Transverse colon (tissue), 4 donors: Measurements from ENCODE around the gene MAPKAPK2. TPM values are rescaled to one million over a fixed set of nuclear protein-coding genes. Genes with fewer than 3 reads are reported as not detected.

ENCODE experiments used
- DNase-seq: peaks from one replicate; pipeline ENCODE4 v3.0.0-alpha.2; 2019
- H3K27ac ChIP-seq, 4 donors: fragments of 200-600 bp; sonication (generic); 2 replicates each; pipeline ENCODE4 v1.5.1; 2016 to 2018; ENCODE audit warnings: inconsistent platforms in 4 of 4
- H3K27me3 ChIP-seq: fragments of 200-600 bp; sonication (generic); 2 replicates; pipeline ENCODE4 v1.5.1; 2017; ENCODE audit warnings: inconsistent platforms
- H3K36me3 ChIP-seq, 4 donors: fragments of 200-600 bp; sonication (generic); 2 replicates each; pipeline ENCODE4 v1.5.1; 2017 to 2019; ENCODE audit warnings: inconsistent platforms in 4 of 4
- H3K4me1 ChIP-seq, 4 donors: fragments of 200-600 bp; sonication (generic); 2 replicates each; pipeline ENCODE4 v1.5.1; 2017 to 2020; ENCODE audit warnings: inconsistent platforms in 4 of 4
- H3K4me3 ChIP-seq, 4 donors: fragments of 200-600 bp; sonication (generic); 1 replicate in 1 of 4; 2 replicates in 3 of 4; pipeline versions ENCODE4 v1.5.1 to v1.6.1; 2017 to 2019; ENCODE audit warnings: inconsistent platforms in 4 of 4
- H3K9me3 ChIP-seq, 2 donors: fragments of 200-600 bp; sonication (generic); 2 replicates each; pipeline ENCODE4 v1.5.1; 2017 to 2019; ENCODE audit warnings: inconsistent platforms in 2 of 2
- CTCF ChIP-seq, 5 experiments: fragments of 200-600 bp in 3 of 5; fragments of 450-650 bp in 2 of 5; sonication (generic) in 3 of 5; IDR thresholded peaks; 1 replicate in 2 of 5; 2 replicates in 3 of 5; pipeline ENCODE4 v1.5.1; 2016 to 2017; ENCODE audit warnings: antibody characterized with exemption in 5 of 5, inconsistent platforms in 3 of 5, mild to moderate bottlenecking in 2 of 5, moderate library complexity in 1 of 5
- EP300 ChIP-seq: sonication (generic); formaldehyde crosslinking; IDR thresholded peaks from one replicate; pipeline ENCODE4 v1.6.1; 2017; ENCODE audit warnings: antibody characterized with exemption, low read depth
- POLR2A ChIP-seq: fragments of 450-650 bp; IDR thresholded peaks from one replicate; pipeline ENCODE4 v1.6.1; 2016; ENCODE audit warnings: antibody characterized with exemption, mild to moderate bottlenecking, moderate library complexity
- POLR2AphosphoS5 ChIP-seq, 3 donors: sonication (generic); formaldehyde crosslinking; IDR thresholded peaks; one replicate each; pipeline ENCODE4 v1.6.1; 2016; ENCODE audit warnings: antibody characterized with exemption in 3 of 3
- WGBS, 2 donors: methylation state at CpG; one replicate each; pipeline ENCODE4 v1.1.5; 2018; ENCODE audit warnings: low coverage in 1 of 2; 5-methylcytosine and 5-hydroxymethylcytosine counted together
- in situ Hi-C, 4 donors: fragments of 200-750 bp; cut with MboI; loops; one replicate each; pipeline versions ENCODE4 v1.15.0 to v1.15.1; 2017; ENCODE audit warnings: low sequenced_read_pairs in 3 of 4, low pct_ligation_motif_present in 1 of 4, low pct_unique_long_range_greater_than_20kb in 1 of 4
- intact Hi-C: fragments of 100-400 bp; cut with DNase I; formaldehyde crosslinking; loops from one replicate; pipeline ENCODE4 v1.15.1; 2023; ENCODE audit warnings: low total_unique reads
- total RNA-seq, 4 donors: library from RNA; depleted of rRNA; stranded (reverse); fragments of >200 nt; gene quantifications; one replicate each; pipeline ENCODE4 v1.1.0, GENCODE V29; 2016

Gene MAPKAPK2
- total RNA-seq, 4 donors from 2014 or later: 47.0 to 74.8 (median 52.2) TPM

- Histone ChIP-seq H3K27me3 (no peaks in the 10 kb centered on the region), H3K4me1 (no peaks in the 10 kb centered on the region), H3K9me3 (no peaks in the 10 kb centered on the region), H3K27ac (no peak overlapping the region), H3K36me3 (no peaks in the 10 kb centered on the region), H3K4me3 (no peak overlapping the region)
- WGBS, 2 donors: 85 to 89% methylated on average over 3 to 5 of the region's 5 CpGs
- in situ Hi-C loops (loop anchor here in 1 of 4 donors (25.0 kb wide), 1 partner anchor 263 kb away; the partner anchor contains the start of gene FCMR), intact Hi-C loops (no loop called here)
- DNase-seq: no peak
- TF ChIP-seq EP300: no peak
- TF ChIP-seq CTCF (IDR thresholded peaks at IDR 0.05): no peak
- no peak for TF ChIP-seq POLR2AphosphoS5 (IDR thresholded peaks at IDR 0.05)
- no peak for TF ChIP-seq POLR2A
Measured at GRCh38 chr1:206649261-206649921, 35.3 kb upstream of the MAPKAPK2 start.

DNA sequence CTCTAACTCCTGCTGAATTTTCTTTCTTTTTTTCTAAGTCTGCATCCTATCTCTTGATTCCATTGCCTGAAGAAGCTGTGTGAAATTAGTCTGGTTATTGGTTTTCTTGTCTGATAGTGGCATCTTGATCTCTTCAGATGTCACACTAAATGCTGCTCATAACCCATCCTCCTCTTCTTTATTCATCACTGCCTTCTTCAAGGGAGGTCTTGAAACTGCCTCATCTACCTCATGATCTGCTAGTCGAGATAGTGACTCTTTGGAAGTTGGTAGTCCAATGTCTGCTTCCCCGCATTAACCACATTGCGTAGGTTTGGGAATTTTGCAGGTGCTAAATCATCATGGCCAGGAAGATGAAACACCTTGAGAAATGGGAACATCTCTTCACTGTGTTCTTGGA, 33.7 kb upstream of the MAPKAPK2 start:
- no peaks in the 10 kb centered on the region for H3K36me3 ChIP-seq
- H3K9me3 ChIP-seq: no peaks in the 10 kb centered on the region
- TF ChIP-seq POLR2AphosphoS5 (IDR thresholded peaks at IDR 0.05) (no peak), POLR2A (no peak), EP300 (no peak), CTCF (IDR thresholded peaks at IDR 0.05) (no peak)
- DNase-seq: no peak
- no peak overlapping the region for H3K27ac ChIP-seq
- H3K27me3 ChIP-seq: no peaks in the 10 kb centered on the region
- intact Hi-C loops: no loop called here
- in situ Hi-C loops: no loop called here
- WGBS, 2 donors: 96% methylated on average over 3 of the region's 3 CpGs; no CpG with 5 or more reads in 1 of the 2 donors
- H3K4me1 ChIP-seq: no peaks in the 10 kb centered on the region
- H3K4me3 ChIP-seq: no peak overlapping the region

DNA sequence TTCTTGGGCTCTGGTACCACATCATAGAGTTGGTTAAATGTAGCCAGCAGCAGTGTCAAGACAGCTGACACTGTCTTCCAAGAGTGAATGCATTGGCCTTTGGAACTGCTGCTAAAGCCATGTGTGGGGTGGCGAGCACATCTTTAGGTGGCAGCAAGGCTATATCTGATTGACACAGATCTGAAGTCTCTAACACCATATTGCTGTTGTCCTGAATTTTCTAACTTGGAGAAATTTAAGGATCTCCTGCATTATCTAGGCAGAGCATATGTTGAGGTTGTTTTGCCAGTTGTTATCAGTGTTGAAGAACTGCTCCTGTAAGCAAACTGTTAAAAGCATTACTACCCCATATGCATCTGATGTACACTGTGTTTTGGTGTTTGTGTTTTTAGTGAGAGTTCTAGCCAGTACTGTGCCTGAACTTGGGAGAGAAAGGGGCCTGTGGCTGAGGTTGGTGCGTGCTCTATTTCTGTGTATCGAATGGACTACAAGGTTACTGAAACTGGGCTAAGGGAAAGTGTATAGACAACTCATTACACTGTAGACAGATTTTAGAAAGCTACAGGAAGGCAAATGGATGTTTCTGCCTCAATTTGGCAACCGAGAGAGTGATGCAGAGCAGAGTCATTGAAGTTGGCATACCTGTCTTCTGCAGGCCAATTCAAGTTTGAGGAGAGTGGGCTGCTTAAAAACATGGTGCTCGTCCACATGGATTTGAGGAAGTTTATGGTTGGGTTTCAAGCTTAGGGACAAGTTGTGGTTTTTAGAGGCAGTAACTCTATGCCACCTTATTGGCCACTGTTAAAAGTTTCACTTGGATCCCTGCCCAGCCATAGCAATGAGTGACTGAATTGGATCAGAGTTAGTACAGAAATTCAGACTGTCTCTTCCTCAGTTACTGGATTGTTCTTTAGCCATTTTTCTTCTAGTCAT, 32.5 kb upstream of the MAPKAPK2 start:
- DNase-seq: peak; percentile 26
- Histone ChIP-seq H3K4me1 (no peaks in the 10 kb centered on the region), H3K27me3 (no peaks in the 10 kb centered on the region), H3K9me3 (no peaks in the 10 kb centered on the region), H3K4me3 (no peak overlapping the region), H3K36me3 (no peaks in the 10 kb centered on the region), H3K27ac (no peak overlapping the region)
- 83% methylated on average over 3 to 5 of the region's 5 CpGs for WGBS, 2 donors
- in situ Hi-C loops: no loop called here
- TF ChIP-seq EP300 (no peak), POLR2A (no peak), POLR2AphosphoS5 (IDR thresholded peaks at IDR 0.05) (no peak), CTCF (IDR thresholded peaks at IDR 0.05) (no peak)
- intact Hi-C loops: no loop called here

DNA sequence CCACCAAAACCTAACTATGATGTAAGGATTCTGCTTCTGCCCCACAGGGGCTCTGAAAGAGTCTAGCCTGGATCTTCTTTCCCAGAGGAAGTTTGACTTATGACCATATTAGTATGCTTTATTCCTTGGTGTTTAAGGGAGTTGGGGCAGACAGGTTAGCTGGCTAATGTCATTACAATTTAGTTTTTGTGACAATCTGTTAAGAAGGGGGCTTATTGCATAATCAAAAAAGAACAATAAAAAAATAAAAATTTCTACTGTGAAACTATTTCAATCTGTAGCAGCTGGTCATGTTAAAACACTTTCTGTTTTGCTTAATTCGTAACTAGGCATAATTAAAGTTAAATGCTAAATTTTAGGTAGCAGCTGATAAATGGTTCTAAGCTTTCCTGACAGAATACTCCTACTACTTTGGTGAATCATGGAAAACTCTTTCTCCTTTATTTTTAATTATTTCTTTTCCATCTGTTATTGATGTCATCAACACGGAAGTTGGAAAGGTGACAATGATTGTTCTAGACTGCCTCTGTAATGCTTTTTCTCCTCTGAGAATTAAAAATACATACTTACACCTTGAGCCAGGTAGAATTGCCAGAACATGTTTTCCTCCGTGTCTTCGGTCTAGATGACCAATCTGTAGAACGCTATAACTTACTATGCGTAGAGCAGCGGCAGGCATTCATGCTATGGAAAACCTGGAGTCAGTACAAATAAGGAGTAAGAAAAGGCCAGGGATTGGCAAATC, 30.8 kb upstream of the MAPKAPK2 start:
- WGBS, 2 donors: 64 to 74% methylated on average over 7 of the region's 7 CpGs
- H3K36me3 ChIP-seq: no peaks in the 10 kb centered on the region
- H3K4me3 ChIP-seq: no peak overlapping the region
- H3K27me3 ChIP-seq: no peaks in the 10 kb centered on the region
- in situ Hi-C loops: no loop called here
- DNase-seq: no peak
- intact Hi-C loops: no loop called here
- H3K27ac ChIP-seq: no peak overlapping the region
- H3K9me3 ChIP-seq: no peaks in the 10 kb centered on the region
- TF ChIP-seq CTCF (IDR thresholded peaks at IDR 0.05) (no peak), POLR2A (no peak), EP300 (no peak), POLR2AphosphoS5 (IDR thresholded peaks at IDR 0.05) (no peak)
- H3K4me1 ChIP-seq: peaks cover 0 to 10% (median 3%) of the 10 kb centered on the region in 4 donors
